T-helper 22 cell (primary cell): ENCODE results near the gene SLC44A1.

ENCODE experiments used
- DNase-seq: peaks from one replicate; pipeline ENCODE4 v3.0.0-alpha.2; 2020; ENCODE audit warnings: low read depth

Gene SLC44A1

DNA sequence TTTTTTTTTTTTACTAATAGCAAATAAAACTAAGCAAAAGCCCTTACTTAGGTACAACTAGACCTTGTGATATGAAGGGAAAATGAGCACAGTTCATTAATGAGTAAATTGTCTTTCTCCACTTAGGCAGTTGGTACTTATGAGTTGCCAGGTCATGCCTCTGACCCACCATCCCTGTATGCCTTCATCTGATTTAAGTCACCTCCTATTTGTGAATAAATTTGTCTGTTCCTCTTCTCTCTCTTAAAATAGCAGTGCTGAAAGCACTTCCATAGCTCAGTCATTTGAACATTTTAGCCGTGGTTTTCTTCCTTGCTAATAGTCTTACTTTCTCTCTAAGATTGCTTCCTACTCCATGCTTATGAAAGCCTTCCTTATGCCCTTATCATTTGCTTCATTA, 61.4 kb downstream of the SLC44A1 start:
- DNase-seq, result no peak

DNA sequence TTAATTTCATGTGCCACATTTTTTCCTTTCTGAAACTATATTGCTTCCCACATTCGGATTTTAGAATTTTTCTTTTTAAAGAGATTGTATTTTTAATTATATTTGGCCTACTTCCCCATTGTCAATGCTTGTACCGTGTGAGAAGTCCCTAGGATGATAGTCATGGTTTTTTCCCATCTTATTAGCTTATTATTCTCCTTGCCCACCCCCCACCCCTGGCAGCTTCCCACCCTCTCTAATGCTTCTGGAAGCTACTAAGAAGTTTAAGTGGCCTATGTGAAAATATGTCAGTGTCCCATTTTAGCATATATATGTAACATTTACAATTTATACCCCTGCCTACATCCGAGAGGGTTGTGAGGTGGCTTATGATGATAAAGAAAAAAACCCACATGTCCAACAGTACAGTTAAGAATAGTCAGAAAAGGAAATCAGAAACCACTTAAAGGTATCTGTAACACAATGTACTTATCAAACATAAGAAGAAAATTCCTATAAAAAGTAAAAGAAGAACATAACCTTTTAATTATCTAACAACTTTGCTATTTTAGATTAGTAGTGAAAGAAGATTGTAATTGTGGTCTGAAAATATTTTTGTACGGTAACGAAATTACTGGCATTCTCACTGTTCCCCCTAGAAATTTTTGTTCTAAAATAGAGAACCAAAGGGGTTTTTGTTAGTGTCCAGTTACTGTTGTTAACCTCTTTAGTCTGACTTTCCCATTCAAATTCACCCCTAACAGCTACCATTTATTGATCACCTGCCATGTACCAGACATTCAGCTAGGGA, 62.1 kb downstream of the SLC44A1 start:
- no peak for DNase-seq

DNA sequence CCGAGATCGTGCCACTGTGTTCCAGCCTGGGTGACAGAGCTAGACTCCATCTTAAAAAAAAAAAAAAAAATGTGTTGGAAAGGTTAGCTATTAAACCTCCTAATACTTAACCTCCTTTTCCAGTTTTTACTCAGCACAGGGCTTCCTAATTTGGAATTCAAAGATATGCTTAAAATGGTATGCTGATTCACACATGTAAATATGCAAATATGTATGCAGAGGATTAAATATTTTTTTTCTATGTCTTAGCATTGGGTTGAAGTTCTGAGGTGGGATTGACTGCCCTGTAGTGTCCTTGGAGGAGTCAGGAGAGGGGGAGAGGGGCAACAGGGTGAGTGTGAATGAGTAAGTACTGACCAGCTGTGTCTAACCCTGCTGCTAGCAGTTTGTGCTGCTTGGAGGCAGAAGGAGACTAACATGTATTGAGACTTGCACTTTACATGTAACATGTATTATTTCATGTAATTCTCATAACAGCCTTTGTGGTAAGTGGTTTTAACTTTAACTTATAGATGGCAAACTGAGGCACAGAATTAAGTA, 63.2 kb downstream of the SLC44A1 start:
- DNase-seq, result no peak

DNA sequence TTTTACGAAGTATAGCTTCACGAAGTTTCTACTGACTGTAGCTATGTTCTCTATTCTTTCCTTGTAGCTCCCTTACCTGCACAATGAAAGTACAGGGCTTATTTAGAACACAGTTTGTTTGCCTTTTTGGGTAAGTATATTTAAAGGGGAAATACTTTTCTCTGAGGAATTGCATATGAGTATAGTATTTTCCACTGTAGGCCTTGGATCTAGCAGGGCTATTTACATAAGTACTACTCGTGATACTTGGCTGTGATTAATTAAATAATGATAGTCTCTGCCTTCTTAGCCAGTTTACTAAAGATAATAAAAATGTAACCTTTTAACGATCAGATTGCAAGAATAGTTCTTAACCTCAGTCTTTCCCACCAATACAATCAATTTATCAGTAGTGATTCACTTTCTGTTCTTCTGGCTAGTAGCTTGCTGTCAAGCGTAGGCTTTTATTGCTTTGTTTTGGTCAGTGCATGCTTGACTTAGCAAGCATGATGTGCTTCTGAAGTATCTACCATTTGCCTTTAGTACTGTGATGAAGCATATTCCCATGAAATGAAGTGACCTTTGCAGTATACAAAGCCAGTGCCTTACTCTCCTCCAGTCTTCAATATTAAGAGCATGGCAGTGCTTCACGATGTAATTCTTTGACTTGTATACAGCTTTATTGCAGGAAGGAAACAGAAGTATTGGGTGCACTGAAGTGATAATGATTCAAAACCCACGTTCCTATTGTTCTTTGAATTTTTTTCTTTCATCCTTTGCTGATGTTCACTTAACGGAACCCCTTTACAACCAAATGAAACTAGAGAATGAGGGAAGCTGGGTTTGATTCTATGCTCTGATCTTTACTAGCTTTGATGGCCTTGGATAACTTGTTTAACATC, 64.2 kb downstream of the SLC44A1 start:
- DNase-seq, result no peak

DNA sequence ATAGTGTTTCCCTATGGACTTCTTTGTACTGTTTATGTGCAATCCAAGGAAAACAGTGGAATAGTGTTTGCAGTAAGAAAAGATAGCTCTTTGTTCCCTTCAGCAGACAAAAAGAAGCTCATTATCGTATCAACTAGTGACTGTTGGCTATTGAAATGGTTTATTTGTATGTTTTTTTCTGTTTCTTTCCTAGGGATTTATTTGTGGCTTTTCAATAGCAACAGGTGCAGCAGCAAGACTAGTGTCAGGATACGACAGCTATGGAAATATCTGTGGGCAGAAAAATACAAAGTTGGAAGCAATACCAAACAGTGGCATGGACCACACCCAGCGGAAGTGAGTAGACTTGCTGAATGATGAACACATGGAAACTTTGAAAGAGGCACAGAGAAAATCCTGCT, 65.1 kb downstream of the SLC44A1 start:
- no peak for DNase-seq

DNA sequence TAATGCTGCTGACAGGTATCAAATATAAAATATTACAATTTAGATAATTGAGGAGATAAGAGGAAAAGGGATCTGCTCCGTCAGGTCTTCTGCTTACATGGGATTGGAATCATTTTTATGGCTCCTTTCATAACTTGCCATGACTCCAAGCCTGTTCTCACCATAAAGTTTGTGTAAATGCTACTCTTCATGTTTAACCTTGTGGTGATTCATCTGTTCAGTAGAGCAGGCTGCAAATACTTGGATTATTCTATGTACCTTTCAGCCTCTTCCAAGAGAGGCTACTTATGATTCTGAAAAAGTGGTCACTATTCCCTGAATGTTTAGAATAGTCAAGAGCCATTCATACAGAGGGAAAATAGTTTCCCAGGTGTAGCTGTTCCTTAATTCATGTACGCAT, 66.9 kb downstream of the SLC44A1 start:
- no peak for DNase-seq

DNA sequence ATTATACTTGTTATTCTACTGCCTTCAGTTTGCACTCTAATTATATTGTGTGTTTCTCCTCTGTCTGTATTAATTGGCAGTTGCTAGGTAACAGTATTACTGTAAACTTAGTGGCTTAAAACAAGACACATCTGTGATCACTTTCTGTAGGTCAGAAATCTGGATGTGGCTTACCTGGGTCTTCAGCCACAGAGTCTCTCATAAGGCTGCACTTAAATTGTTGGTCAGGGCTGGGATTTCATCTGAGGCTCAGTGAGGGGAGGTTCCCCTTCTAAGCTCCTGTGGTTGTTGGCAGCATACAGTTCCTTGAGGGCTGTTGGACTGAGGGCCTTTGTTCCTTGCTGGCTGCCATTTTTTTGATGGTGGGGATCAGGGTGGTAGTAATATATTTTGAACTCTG, 68.8 kb downstream of the SLC44A1 start:
- DNase-seq, result no peak

DNA sequence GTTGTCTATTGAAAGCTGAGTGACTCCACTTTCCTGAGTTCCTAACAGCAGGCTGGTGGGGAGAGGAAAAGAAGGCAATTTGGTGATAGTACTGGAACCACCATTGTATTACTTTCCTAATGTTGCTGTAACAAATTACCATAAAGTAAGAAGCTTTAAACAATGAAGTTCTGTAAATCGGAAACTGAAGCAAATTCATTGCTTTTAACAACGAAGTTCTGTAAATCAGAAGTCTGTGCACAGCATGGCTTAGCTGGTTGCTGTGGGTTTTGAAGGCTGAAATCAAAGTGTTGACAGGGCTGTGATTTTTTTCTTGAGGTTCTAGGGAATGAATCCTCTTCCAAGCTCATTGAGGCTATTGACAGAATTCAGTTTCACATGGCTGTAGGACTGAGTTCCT, 72.3 kb downstream of the SLC44A1 start:
- no peak for DNase-seq

DNA sequence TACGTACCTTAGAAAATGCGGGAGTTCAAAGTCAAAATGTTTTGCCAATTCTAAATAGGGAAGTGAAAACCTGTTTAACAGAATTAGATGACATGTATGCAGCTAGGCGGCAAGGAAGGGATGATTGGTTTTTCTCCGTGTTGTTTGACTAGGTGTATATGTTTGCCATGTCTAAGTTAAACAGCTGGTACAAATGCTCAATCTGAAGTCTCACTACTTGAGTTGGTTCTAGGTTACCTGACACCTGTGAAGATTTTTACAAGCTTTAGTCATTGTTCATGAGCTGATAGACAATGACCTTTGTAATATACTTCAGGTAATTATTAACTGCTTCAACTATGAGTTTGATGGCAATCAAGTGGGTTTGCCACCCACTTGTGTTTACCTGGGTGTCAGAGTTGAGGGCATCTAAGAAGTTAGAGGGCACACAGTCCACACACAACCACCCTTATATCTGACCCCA, 74.3 kb downstream of the SLC44A1 start:
- no peak for DNase-seq

DNA sequence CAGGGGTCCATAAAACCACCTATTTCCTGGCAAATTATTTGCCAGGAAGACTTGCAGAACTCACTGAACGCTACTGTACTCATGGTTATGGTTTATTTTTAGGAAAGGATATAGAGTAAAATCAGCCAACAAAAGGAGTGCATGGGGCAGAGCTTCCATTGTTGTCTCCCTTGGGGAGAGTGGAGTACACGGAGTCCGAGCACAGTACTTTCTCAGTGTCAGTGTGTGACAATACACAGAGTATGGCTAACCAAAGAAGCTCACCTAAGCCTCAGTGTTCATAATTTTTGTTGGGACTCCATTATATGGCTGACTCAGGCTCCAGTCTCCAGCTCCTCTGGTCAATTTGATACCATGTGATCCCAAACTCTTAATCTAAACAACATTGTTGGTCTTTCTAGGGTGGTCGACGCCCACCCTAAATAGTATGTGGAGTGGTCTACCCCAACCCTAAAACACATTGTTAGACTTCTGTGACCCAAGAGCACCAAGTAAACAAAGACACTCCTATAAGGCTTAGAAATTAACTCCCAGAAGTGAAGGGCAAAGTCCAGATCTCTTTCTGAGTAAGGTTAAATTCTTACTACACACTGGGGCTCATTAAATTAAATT, 74.9 kb downstream of the SLC44A1 start:
- DNase-seq, result no peak

DNA sequence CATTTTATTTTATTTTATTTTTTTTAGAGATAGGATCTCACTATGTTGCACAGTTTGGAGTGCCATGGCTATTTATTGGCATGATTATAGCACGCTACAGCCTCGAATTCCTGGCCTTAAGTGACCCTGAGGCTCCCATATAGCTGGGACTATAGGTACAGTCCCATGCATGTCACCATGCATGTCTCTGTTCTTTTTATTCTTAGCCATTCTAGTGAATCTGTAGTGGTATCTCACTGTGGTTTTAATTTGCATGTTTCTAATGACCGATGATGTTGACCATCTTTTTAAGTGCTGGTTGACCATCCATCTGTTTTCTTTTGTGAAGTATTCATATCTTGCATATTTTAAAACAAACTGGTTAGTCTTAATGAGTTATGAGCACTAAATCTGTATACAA, 76.1 kb downstream of the SLC44A1 start:
- no peak for DNase-seq

DNA sequence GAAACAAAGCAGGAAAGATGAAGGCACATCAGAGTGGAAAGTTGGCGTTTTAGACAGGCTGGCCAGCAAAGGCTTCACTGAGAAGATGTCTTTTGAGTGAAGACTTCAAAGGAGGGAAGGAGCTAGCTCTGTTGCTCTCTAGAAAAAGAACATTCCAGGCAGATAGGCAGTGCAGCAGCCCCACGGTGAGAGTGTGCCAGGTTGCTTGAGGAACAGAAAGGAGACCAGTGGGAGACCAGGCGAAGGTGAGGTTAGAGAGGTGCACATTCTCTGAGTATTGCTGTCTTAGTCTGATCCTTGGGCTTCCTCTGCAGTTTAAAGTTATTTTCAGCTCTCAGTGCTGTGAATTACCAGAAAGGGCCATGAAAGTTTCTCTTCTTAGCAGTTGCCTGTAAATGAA, 83.8 kb downstream of the SLC44A1 start:
- DNase-seq, result no peak

DNA sequence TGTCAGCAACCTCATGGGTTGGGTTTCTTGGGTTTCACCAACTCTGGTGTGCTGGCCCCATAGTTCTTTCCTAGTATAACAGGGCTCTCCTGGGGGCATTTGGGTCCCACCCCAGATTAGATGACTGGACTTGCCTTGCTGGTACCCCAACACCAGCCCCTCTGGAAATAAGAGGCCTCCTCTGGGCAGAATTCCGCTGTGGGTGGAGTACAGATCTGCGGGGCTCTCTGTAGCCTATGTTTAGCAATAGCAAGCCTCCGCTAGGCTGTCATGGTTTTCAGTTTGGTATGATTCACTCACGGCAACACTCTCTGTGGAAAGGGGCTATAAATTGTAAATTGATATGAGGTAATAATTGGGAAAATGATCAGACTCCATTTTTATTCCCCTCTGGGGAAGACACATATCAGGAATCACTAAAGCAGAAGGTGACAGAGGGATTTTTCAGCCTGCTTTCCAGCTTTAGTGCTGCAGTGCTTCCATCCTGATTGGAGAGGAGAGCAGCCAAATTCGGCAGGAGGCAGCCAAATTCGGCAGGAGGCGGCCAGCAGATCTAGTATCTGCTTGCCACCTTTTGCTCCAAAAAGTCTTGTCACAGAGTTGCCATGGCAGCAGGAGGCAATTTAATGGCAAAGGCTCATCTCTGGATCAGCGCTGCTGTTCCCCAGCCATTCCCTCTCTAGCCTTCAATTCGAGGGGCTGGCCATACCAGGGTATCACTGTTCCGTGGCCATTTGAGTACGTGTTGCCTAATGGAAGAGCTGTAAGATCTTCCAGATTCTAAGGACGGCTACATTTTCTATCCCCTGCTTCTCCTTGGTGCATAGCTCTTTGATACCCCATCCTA, 84.6 kb downstream of the SLC44A1 start:
- no peak for DNase-seq

DNA sequence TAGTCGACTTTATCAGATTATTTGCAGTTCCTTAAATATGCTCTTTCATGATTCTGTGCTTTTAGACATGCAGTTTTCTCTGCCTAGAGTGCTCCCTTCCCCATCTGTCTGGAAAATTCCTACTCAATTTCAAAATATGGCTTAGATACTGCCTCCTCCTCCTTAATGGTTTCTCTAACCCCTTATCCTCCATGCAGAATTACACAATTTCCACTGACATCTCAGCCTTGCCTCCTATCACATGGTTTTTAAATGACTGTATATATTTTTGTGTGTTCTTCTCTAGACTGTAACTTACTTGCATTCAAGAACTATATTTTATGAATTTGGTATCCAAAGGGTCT, 85.2 kb downstream of the SLC44A1 start:
- DNase-seq, result no peak

DNA sequence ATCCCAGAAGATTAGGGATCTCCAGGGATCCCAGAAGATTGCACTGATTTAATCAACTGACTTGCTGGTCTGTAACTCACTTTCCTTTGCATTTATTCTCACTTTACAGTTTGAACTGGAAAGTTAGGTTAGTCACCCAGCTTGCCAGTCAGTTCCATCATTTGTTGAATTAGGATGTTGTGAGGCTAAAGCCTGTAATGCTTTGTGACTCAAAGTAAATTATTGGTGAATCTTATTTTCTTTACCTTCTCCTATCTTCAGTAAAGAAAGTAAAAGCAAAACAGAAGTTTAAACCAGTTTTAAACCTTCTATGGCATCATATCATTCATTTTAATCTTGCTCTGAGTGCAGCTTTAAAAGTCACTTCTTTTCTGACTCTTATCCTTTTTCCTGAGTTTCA, 85.8 kb downstream of the SLC44A1 start:
- no peak for DNase-seq

DNA sequence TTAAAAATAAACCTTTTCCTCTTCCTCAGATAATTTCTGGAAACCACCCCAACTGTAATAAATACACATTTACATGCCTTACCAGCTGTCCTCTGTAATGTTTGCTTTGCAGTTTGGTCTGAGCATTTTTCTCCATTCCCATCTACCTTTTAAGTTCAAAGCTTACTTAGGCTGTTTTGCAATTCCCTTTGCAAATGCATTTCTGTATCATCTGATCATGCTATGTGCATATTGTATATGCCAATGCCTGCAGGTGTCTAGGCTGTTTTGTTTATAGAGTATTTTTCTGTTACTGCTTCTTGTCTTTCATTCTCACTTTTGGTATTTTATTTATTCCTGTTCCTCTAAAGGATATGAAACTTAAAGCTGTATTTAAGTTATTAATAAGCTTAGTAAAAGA, 86.3 kb downstream of the SLC44A1 start:
- DNase-seq, result no peak

DNA sequence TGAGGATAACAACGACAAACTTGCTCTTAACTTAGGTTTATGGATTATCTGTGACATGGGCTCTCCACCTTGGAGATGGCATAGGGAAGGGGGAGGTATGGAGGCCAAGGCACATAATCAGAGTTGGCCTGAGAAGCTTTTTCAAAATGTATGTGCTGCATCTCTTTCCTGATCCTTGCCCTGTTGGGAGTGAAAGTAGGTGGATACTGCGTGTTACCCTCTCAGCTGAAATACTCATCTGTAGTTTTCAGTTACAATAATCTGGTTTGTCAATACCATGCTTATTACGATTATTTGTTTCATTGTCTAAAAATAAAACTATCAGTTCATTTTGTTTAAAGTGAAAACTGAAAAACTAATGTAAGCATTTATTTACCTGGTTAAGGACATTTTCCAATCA, 86.7 kb downstream of the SLC44A1 start:
- DNase-seq, result no peak

DNA sequence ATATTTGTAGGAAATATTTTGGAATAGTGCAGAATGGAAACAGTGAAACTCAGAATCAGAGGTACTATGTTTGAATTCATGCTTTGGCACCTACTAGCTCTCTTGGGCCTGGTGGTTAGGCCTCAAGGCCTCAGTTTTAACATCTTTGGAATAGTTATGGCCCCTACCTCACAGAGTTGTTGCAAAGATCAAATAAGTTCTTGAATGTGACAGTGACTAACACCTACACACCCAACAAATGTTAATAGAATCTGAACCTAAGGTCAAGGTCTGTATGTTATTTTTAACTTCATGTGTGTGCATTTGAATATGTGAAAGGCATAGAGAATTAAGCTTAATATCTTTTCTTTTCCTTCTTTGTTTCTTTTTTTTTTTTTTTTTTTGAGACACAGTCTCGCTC, 87.3 kb downstream of the SLC44A1 start:
- no peak for DNase-seq

DNA sequence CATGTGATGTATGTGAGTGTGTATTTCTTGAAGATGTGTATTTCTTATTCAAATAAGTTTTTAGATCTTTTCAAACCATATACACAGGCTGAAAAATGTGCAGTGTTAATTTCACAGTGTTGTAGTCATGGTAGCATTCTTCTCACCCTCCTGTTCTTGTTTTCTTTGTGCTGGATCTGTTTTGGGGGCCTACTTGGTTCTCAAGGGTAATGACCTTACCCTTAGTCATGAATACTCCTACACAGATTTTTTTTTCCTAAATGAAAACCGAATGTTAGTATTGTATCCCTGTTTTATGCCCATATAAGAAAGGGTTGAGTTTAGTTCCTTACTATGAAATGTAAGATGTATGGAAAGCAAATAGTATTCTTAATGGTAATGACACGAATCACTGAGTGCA, 88.0 kb downstream of the SLC44A1 start:
- no peak for DNase-seq

DNA sequence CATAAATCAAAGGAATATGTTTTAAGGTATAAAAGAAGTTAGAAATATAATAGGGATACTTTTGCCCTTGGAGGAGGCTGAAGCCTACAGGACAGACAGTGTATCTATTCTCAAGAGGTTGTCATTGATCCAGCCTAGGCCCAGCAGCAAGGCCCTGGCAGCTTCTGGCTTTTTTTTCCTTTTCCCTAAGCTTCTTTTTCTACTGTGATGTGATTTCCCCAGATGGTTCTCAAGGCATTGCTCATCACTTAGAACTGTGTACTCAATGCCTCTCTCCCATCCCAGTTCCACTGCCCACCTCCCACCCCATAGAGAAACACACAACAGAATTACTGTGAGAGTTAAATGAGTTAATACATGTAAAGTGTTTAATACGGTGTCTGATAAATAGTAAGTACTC, 88.6 kb downstream of the SLC44A1 start:
- DNase-seq, result no peak

DNA sequence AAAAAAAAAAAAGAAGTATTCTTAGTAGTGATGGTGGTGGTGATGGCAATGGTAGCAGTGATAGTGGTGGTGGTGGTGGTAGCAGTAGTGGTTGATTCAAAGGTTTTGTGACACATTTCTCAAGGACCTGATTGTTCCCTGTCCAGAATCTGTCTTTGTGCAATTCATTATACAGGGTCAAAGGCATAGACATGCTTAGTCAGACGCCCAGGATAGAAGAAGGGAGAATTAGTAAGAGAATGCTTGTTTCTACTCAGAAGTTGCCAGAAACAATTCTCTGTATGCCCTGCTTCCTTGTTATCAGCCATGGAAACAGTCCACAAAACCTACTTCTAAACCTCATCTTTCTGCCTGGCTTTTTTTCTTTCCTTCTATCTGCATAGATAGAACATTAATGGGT, 89.4 kb downstream of the SLC44A1 start:
- DNase-seq, result no peak

DNA sequence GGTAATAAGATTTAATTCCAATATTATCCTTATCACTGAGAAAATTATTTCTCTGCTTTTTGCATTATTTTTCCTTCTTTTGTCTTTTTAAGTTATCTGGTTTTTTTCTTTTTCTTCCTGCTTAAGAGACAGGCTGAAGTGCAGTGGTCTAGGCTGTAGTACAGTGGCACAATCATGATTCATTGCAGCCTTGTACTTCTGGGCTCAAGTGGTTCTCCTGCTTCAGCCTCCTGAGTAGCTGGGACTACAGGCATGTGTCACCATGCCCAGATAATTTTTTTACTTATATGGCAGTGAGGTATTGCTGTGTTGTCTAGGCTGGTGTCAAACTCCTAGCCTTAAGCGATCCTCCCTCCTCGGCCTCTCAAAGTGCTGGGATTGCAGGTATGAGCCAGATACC, 93.9 kb downstream of the SLC44A1 start:
- no peak for DNase-seq
